CMK (cell line): ENCODE results near the gene LUC7L.
"Not testable (repeated sequence)": the region's sequence is repeated elsewhere in the genome, so short reads cannot be mapped to it uniquely, and the experiment has no call there.

Experiments
- DNase-seq: peaks from one replicate; pipeline ENCODE4 v3.0.0-alpha.2; 2010; ENCODE audit warnings: low read depth

Gene LUC7L

GRCh38 chr16:179211-180092 lies 49.8 kb downstream of the LUC7L start:
- DNase-seq, result no peak

DNA sequence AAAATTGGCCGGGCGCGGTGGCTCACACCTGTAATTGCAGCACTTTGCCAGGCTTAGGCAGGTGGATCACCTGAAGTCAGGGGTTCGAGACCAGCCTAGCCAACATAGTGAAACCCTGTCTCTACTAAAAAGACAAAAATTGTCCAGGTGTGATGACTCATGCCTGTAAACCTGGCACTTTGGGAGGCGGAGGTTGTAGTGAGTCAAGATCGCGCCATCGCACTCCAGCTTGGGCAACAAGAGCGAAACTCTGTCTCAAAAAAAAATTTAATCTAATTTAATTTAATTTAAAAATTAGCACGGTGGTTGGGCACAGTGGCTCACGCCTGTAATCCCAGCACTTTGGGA lies 50.6 kb downstream of the LUC7L start:
- no peak for DNase-seq

DNA sequence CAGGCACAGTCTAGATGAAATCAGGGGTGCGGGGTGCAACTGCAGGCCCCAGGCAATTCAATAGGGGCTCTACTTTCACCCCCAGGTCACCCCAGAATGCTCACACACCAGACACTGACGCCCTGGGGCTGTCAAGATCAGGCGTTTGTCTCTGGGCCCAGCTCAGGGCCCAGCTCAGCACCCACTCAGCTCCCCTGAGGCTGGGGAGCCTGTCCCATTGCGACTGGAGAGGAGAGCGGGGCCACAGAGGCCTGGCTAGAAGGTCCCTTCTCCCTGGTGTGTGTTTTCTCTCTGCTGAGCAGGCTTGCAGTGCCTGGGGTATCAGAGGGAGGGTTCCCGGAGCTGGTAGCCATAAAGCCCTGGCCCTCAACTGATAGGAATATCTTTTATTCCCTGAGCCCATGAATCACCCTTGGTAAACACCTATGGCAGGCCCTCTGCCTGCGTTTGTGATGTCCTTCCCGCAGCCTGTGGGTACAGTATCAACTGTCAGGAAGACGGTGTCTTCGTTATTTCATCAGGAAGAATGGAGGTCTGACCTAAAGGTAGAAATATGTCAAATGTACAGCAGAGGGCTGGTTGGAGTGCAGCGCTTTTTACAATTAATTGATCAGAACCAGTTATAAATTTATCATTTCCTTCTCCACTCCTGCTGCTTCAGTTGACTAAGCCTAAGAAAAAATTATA lies 51.1 kb downstream of the LUC7L start:
- DNase-seq, result no peak

GRCh38 chr16:177394-177822 lies 51.8 kb downstream of the LUC7L start:
- DNase-seq, result no peak

- DNase-seq, result not testable (repeated sequence)
Observed at GRCh38 chr16:176477-177382, 52.5 kb downstream of the LUC7L start, which contains the start of gene HBA1. TSS of gene HBA1 (plus strand) at chr16:176680. CDS start at chr16:176717, 37 bp downstream.

- DNase-seq, result not testable (repeated sequence)
Observed at GRCh38 chr16:176006-176405, 53.2 kb downstream of the LUC7L start.

- DNase-seq, result no peak
Observed at GRCh38 chr16:175011-175949, 54.0 kb downstream of the LUC7L start.

- not testable (repeated sequence) for DNase-seq
Observed at GRCh38 chr16:173928-174769, 55.1 kb downstream of the LUC7L start.

DNA sequence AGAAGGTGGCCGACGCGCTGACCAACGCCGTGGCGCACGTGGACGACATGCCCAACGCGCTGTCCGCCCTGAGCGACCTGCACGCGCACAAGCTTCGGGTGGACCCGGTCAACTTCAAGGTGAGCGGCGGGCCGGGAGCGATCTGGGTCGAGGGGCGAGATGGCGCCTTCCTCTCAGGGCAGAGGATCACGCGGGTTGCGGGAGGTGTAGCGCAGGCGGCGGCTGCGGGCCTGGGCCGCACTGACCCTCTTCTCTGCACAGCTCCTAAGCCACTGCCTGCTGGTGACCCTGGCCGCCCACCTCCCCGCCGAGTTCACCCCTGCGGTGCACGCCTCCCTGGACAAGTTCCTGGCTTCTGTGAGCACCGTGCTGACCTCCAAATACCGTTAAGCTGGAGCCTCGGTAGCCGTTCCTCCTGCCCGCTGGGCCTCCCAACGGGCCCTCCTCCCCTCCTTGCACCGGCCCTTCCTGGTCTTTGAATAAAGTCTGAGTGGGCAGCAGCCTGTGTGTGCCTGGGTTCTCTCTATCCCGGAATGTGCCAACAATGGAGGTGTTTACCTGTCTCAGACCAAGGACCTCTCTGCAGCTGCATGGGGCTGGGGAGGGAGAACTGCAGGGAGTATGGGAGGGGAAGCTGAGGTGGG lies 55.9 kb downstream of the LUC7L start:
- DNase-seq, result not testable (repeated sequence)

DNA sequence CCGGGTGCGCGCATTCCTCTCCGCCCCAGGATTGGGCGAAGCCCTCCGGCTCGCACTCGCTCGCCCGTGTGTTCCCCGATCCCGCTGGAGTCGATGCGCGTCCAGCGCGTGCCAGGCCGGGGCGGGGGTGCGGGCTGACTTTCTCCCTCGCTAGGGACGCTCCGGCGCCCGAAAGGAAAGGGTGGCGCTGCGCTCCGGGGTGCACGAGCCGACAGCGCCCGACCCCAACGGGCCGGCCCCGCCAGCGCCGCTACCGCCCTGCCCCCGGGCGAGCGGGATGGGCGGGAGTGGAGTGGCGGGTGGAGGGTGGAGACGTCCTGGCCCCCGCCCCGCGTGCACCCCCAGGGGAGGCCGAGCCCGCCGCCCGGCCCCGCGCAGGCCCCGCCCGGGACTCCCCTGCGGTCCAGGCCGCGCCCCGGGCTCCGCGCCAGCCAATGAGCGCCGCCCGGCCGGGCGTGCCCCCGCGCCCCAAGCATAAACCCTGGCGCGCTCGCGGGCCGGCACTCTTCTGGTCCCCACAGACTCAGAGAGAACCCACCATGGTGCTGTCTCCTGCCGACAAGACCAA lies 56.8 kb downstream of the LUC7L start, which contains the start of gene HBA2:
Gene HBA2 (plus strand): TSS at position 503 of the 568 bp plus-strand sequence. CDS start 37 bp downstream, at position 540.
- DNase-seq, result not testable (repeated sequence)

GRCh38 chr16:170788-171187 lies 58.5 kb downstream of the LUC7L start:
- no peak for DNase-seq

DNA sequence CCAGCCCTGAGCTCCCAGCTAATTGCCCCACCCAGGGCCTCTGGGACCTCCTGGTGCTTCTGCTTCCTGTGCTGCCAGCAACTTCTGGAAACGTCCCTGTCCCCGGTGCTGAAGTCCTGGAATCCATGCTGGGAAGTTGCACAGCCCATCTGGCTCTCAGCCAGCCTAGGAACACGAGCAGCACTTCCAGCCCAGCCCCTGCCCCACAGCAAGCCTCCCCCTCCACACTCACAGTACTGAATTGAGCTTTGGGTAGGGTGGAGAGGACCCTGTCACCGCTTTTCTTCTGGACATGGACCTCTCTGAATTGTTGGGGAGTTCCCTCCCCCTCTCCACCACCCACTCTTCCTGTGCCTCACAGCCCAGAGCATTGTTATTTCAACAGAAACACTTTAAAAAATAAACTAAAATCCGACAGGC lies 59.2 kb downstream of the LUC7L start:
- DNase-seq, result not testable (repeated sequence)

- DNase-seq, result no peak
Observed at GRCh38 chr16:169014-169413, 60.2 kb downstream of the LUC7L start.

- no peak for DNase-seq
Observed at GRCh38 chr16:168424-168823, 60.8 kb downstream of the LUC7L start.

- no peak for DNase-seq
Observed at GRCh38 chr16:167122-167690, 62.0 kb downstream of the LUC7L start.

DNA sequence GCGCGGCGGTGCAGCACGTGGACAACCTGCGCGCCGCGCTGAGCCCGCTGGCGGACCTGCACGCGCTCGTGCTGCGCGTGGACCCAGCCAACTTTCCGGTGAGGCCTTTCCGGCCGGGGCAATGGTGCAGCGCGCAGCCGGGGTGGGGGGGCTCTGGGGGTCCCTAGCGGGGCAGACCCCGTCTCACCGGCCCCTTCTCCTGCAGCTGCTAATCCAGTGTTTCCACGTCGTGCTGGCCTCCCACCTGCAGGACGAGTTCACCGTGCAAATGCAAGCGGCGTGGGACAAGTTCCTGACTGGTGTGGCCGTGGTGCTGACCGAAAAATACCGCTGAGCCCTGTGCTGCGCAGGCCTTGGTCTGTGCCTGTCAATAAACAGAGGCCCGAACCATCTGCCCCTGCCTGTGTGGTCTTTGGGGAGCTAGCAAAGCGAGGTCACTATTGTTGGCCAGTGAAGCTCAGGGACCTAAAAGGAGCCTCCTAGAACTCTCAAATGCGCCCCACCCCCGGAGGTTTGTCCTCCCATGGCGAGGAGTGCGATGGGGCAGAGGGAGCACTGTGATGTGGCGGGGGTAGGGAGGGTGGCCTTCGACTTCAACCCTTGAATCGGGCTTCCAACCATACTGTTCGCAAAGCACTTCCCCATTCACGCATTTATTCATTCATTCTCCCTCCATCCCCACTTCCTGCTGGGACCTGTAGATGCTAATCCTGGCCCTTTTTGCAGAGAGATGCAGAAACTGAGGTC lies 62.7 kb downstream of the LUC7L start:
- DNase-seq, result no peak

GRCh38 chr16:165539-166374 lies 63.5 kb downstream of the LUC7L start, which contains the start of gene HBM:
TSS of gene HBM (plus strand) at chr16:165978. CDS start at chr16:165998, 20 bp downstream.
- no peak for DNase-seq
